ENCODE measurements around the gene ACCS.
A peak's percentile ranks its signal among the peaks of the same experiment; 100 is the strongest.

GRCh38 chr11:44133335-44133946 is 67.4 kb downstream of the ACCS start:
- TF ChIP-seq CTCF (IDR thresholded peaks at IDR 0.05) (peak; percentile 39), ZNF138 (CRISPR knock-in tag; conservative IDR thresholded peaks at IDR 0.05) (no peak), ZSCAN18 (CRISPR knock-in tag; IDR thresholded peaks at IDR 0.05) (no peak), SP1 (CRISPR knock-in tag; conservative IDR thresholded peaks at IDR 0.05) (no peak), ZBTB43 (CRISPR knock-in tag; IDR thresholded peaks at IDR 0.05) (no peak), ETV6 (CRISPR knock-in tag; IDR thresholded peaks at IDR 0.05) (no peak), E2F5 (CRISPR knock-in tag; IDR thresholded peaks at IDR 0.05) (no peak), NR2C2 (CRISPR knock-in tag; IDR thresholded peaks at IDR 0.05) (no peak), NR3C1 (CRISPR knock-in tag; conservative IDR thresholded peaks at IDR 0.05; ENCODE audit: low read depth) (no peak)

All from WTC11 (cell line).